ENCODE data around the gene COBL. TPM values are rescaled to one million over a fixed set of nuclear protein-coding genes. Genes with fewer than 3 reads are reported as not detected.
A peak's percentile ranks its signal among the peaks of the same experiment; 100 is the strongest.

The COBL gene
- total RNA-seq, 4 donors from 2014 or later, result 17.2 to 59.7 (median 31.0) TPM

GRCh38 chr7:51260516-51260915 lies 56.1 kb downstream of the COBL start:
- peaks cover 0 to 45% (median 0%) of the 10 kb centered on the region in 3 donors for H3K4me1 ChIP-seq
- H3K27ac ChIP-seq, result no peak overlapping the region
- H3K36me3 ChIP-seq, result no peaks in the 10 kb centered on the region
- H3K4me3 ChIP-seq, result no peak overlapping the region
- no peaks in the 10 kb centered on the region for H3K9me3 ChIP-seq
- no peaks in the 10 kb centered on the region for H3K27me3 ChIP-seq
- no peak for ATAC-seq
- TF ChIP-seq POLR2A (IDR thresholded peaks at IDR 0.05) (no peak), POLR2AphosphoS5 (IDR thresholded peaks at IDR 0.05) (no peak), CTCF (IDR thresholded peaks at IDR 0.05) (no peak), EP300 (IDR thresholded peaks at IDR 0.05) (no peak)
- WGBS, 2 donors (ENCODE audit: low coverage in 1 of 2), result 91 to 92% methylated on average over 2 to 4 of the region's 4 CpGs

DNA sequence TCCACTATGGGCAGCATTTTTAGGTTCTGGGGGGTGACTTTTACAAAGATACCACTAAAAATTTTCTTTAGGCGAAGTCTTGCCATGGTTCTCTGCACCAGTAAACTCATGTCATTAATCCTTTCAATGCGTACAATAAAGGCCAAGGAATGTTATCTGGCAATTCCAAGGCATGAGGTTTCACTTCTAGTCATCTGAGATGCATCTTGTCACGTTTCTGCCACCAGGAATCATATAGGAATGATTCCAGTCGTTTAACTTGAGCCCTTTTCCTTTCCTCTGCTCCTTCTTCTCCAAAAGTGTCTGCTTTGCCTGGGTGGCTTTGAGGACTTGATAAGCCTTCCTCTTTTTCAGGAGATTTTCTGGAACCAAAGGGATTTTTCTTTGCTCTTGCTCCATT lies 56.8 kb downstream of the COBL start:
- Histone ChIP-seq H3K4me1 (peaks cover 0 to 45% (median 0%) of the 10 kb centered on the region in 3 donors), H3K4me3 (no peak overlapping the region), H3K36me3 (no peaks in the 10 kb centered on the region), H3K9me3 (no peaks in the 10 kb centered on the region), H3K27ac (no peak overlapping the region), H3K27me3 (no peaks in the 10 kb centered on the region)
- TF ChIP-seq POLR2AphosphoS5 (IDR thresholded peaks at IDR 0.05), result no peak
- no peak for TF ChIP-seq EP300 (IDR thresholded peaks at IDR 0.05)
- no peak for TF ChIP-seq CTCF (IDR thresholded peaks at IDR 0.05)
- TF ChIP-seq POLR2A (IDR thresholded peaks at IDR 0.05), result no peak
- ATAC-seq, result no peak
- WGBS, 2 donors (ENCODE audit: low coverage in 1 of 2), result 83 to 88% methylated on average over 3 to 4 of the region's 4 CpGs

- Histone ChIP-seq H3K27ac (no peak overlapping the region), H3K4me3 (no peak overlapping the region), H3K36me3 (no peaks in the 10 kb centered on the region), H3K27me3 (no peaks in the 10 kb centered on the region), H3K9me3 (no peaks in the 10 kb centered on the region), H3K4me1 (peaks cover 0 to 22% (median 0%) of the 10 kb centered on the region in 3 donors)
- TF ChIP-seq POLR2A (IDR thresholded peaks at IDR 0.05) (no peak), EP300 (IDR thresholded peaks at IDR 0.05) (no peak), CTCF (IDR thresholded peaks at IDR 0.05) (no peak), POLR2AphosphoS5 (IDR thresholded peaks at IDR 0.05) (no peak)
- ATAC-seq, result no peak
- 86 to 100% methylated on average over 2 to 4 of the region's 4 CpGs for WGBS, 2 donors (ENCODE audit: low coverage in 1 of 2)
Observed at GRCh38 chr7:51256916-51257315, 59.7 kb downstream of the COBL start.

DNA sequence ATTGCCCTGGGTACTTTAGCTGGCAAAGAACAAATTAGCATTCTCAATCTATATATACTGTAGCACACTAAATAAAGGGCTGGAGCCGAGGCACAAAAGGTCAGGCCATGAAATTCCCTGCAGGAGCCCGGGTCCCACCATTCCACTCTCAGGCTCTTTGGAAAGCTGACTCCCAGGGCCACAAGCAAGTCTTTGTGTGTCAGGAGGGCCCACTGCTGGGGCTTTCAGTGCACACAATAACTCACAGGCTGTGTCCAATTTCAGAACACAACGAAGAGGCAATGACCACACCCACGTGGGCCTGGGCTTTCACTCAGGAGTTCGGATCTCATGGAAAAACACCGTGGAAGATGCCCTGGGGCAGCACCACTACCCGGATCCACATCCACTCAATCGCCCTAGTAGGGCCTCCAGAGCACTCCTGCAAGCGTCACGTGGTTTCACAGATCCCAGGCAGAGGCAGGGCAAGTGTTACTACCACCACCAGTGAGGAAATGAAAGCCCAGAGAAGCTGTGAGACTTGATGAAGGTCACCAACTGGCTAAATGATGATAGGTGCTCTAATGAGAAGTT lies 60.3 kb downstream of the COBL start:
- Histone ChIP-seq H3K9me3 (no peaks in the 10 kb centered on the region), H3K27me3 (no peaks in the 10 kb centered on the region), H3K27ac (peak overlapping the region in 3 of 4 donors; percentile 3 to 27 (median 24)), H3K4me3 (no peak overlapping the region), H3K4me1 (peaks cover 0 to 22% (median 0%) of the 10 kb centered on the region in 3 donors), H3K36me3 (no peaks in the 10 kb centered on the region)
- 84% methylated on average over 4 of the region's 10 CpGs; no CpG with 5 or more reads in 1 of the 2 donors for WGBS, 2 donors (ENCODE audit: low coverage in 1 of 2)
- ATAC-seq, result no peak
- TF ChIP-seq POLR2A (IDR thresholded peaks at IDR 0.05) (no peak), POLR2AphosphoS5 (IDR thresholded peaks at IDR 0.05) (no peak), EP300 (IDR thresholded peaks at IDR 0.05) (no peak), CTCF (IDR thresholded peaks at IDR 0.05) (no peak)

DNA sequence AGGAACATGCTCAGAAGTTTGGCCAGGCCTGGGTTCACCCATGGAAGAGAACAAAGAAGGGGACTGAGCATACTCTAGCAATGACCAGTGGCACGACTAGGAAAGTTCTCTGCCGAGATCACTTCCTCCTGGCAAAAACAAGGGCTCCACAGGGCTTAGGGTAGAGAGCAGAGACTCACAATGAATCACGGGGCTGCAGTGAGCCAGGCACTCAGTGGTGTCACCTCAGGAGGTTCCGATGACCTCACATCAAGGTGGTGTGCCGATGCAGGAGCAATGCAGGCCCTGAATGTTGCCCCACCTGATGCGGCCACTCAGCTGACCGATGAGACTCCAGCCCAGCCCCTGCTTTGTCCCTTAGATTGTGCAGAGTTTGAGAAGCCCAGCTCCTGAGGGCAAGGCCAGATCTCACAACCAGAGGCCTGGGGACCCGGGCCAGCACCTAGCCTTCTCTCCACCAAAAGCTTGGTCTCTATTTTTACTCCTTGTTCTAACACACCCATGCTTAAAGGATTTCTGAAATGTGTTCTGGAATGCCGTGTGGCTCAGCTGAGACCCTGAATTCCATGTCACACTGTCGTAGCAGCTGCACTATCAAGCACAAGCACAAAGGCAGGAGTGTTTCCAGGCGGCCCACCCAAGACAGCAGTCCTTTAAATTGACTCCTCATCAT lies 60.9 kb downstream of the COBL start:
- H3K36me3 ChIP-seq, result no peaks in the 10 kb centered on the region
- H3K27me3 ChIP-seq, result no peaks in the 10 kb centered on the region
- no peaks in the 10 kb centered on the region for H3K9me3 ChIP-seq
- H3K4me1 ChIP-seq, result peaks cover 0 to 19% (median 0%) of the 10 kb centered on the region in 3 donors
- no peak overlapping the region for H3K4me3 ChIP-seq
- WGBS, 2 donors (ENCODE audit: low coverage in 1 of 2), result 67 to 76% methylated on average over 1 to 7 of the region's 11 CpGs
- H3K27ac ChIP-seq, result peak overlapping the region in 3 of 4 donors; percentile 3 to 27 (median 24)
- TF ChIP-seq POLR2AphosphoS5 (IDR thresholded peaks at IDR 0.05) (no peak), POLR2A (IDR thresholded peaks at IDR 0.05) (no peak), EP300 (IDR thresholded peaks at IDR 0.05) (no peak), CTCF (IDR thresholded peaks at IDR 0.05) (no peak)
- ATAC-seq, result no peak
